Keratinocyte (primary cell): ENCODE data around the gene ACTMAP. TPM values are rescaled to one million over a fixed set of nuclear protein-coding genes. Genes with fewer than 3 reads are reported as not detected.

ENCODE experiments used
- DNase-seq: peaks from one replicate; pipeline ENCODE4 v3.0.0-alpha.2; 2011; ENCODE audit warnings: low read depth, missing footprints, low spot score
- FAIRE-seq: peaks from 2 replicates; lab custom pipeline; 2011; peaks lifted over from hg19 to GRCh38; lab: Jason Lieb, UNC
- H2AFZ ChIP-seq: 2 replicates; pipeline ENCODE4 v1.6.0; 2012; ENCODE audit warnings: low read length, control low read depth, inconsistent platforms; ENCODE audit not compliant: control insufficient read depth
- H3K27ac ChIP-seq: 2 replicates; pipeline ENCODE4 v1.5.1; 2011; ENCODE audit warnings: low read length; ENCODE audit not compliant: control insufficient read depth, insufficient read depth
- H3K27me3 ChIP-seq: 3 replicates; pipeline ENCODE4 v1.6.0; 2011; ENCODE audit warnings: low read length; ENCODE audit not compliant: control insufficient read depth, insufficient read depth; ENCODE audit errors: extremely low read depth
- H3K36me3 ChIP-seq, 2 experiments: 2 replicates in 1 of 2; 3 replicates in 1 of 2; pipeline ENCODE4 v1.5.1; 2011; ENCODE audit warnings: low read length in 2 of 2, mild to moderate bottlenecking in 1 of 2; ENCODE audit not compliant: control insufficient read depth in 2 of 2, insufficient read depth in 2 of 2; ENCODE audit errors: extremely low read depth in 1 of 2
- H3K4me1 ChIP-seq: 3 replicates; pipeline ENCODE4 v1.5.1; 2011; ENCODE audit warnings: low read length; ENCODE audit not compliant: control insufficient read depth, insufficient read depth; ENCODE audit errors: extremely low read depth
- H3K4me2 ChIP-seq: 3 replicates; pipeline ENCODE4 v1.6.0; 2011; ENCODE audit warnings: low read depth, low read length; ENCODE audit not compliant: control insufficient read depth, insufficient read depth; ENCODE audit errors: extremely low read depth
- H3K4me3 ChIP-seq, 3 experiments: fragments of 200-600 bp in 1 of 3; sonication (generic) in 1 of 3; 2 replicates in 2 of 3; 3 replicates in 1 of 3; pipeline ENCODE4 v1.5.1; 2011 to 2016; ENCODE audit warnings: low read length in 3 of 3, mild to moderate bottlenecking in 3 of 3, control low read depth in 2 of 3, inconsistent platforms in 1 of 3, low read depth in 1 of 3, mixed read lengths in 1 of 3, mixed run types in 1 of 3, moderate library complexity in 1 of 3; ENCODE audit not compliant: control insufficient read depth in 2 of 3, insufficient read depth in 2 of 3; ENCODE audit errors: extremely low read depth in 1 of 3
- H3K79me2 ChIP-seq: 2 replicates; pipeline ENCODE4 v1.6.0; 2012; ENCODE audit warnings: low read length; ENCODE audit not compliant: control insufficient read depth, insufficient read depth
- H3K9ac ChIP-seq: 3 replicates; pipeline ENCODE4 v1.6.0; 2011; ENCODE audit warnings: low read length; ENCODE audit not compliant: control insufficient read depth, insufficient read depth; ENCODE audit errors: extremely low read depth
- H3K9me1 ChIP-seq: 3 replicates; pipeline ENCODE4 v1.6.0; 2011; ENCODE audit warnings: low read length; ENCODE audit not compliant: control insufficient read depth, insufficient read depth; ENCODE audit errors: extremely low read depth
- H3K9me3 ChIP-seq: 2 replicates; pipeline ENCODE4 v1.5.1; 2012; ENCODE audit warnings: low read depth, low read length; ENCODE audit not compliant: control insufficient read depth
- H4K20me1 ChIP-seq: 3 replicates; pipeline ENCODE4 v1.6.0; 2011; ENCODE audit warnings: low read length; ENCODE audit not compliant: control insufficient read depth, insufficient read depth; ENCODE audit errors: extremely low read depth
- CTCF ChIP-seq, 3 experiments: IDR thresholded peaks in 1 of 3; conservative IDR thresholded peaks in 1 of 3; optimal IDR thresholded peaks in 1 of 3; 2 replicates in 2 of 3; 3 replicates in 1 of 3; pipeline versions ENCODE3 to v1.5.1; 2011; ENCODE audit warnings: low read length in 3 of 3, mild to moderate bottlenecking in 3 of 3, moderate library complexity in 2 of 3, control low read depth in 1 of 3, inconsistent platforms in 1 of 3; ENCODE audit not compliant: insufficient read depth in 2 of 3; ENCODE audit errors: extremely low read depth in 1 of 3
- EZH2 ChIP-seq: IDR thresholded peaks from one replicate; pipeline ENCODE4 v1.6.1; 2012; ENCODE audit warnings: inconsistent platforms, mild to moderate bottlenecking, low read length, moderate library complexity
- dilution Hi-C: fragments of 300-500 bp; cut with MboI; formaldehyde crosslinking; loops from one replicate; pipeline ENCODE4 v1.7.0; 2020; ENCODE audit warnings: low sequenced_read_pairs; ENCODE audit not compliant: extremely low pct_ligation_motif_present
- polyA plus RNA-seq, 5 experiments: library from polyadenylated mRNA; depleted of rRNA in 3 of 5; stranded (reverse) in 3 of 5; stranded (forward) in 1 of 5; unstranded in 1 of 5; fragments of >200 nt; gene quantifications; 1 replicate in 1 of 5; 2 replicates in 3 of 5; 3 replicates in 1 of 5; pipeline versions ENCODE4 v1.2.1 to v1.2.3, GENCODE V29; 2011 to 2012; ENCODE audit warnings: missing spikeins in 2 of 5, low read depth in 1 of 5, low replicate concordance in 1 of 5

ACTMAP gene
- polyA plus RNA-seq, 1 donor (not counting 4 experiments of a cell fraction or from before 2014, with no cell fraction given): 1.4 TPM

DNA sequence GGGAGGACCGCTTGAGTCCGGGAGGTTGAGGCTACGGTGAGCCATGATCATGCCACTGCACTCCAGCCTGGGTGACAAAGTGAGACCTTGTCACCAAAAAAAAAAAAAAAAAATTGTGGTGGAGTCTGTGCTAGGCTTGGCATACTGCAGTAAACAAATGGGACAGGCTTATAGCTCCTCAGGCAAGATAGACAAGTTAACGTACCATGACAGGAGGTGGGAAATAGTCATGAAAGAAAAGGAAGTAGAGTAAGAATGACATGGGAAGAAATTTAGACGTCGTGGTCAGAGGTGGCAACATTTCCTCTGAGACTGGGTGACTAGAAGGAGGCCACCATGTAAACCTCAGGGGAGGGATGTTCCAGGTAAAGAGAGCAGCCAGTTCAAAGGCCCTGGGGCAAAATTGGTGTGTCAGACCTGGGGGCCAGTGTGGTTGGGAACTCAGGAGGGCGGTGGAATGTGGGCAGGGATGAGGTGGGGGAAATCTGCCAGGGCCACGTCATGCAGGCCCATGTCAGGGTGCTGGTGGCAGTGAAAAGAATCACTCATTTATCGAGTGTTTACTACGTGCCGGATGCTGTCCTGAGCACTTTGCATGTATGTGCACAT, 6.3 kb upstream of the ACTMAP start:
- dilution Hi-C loops: no loop called here
- Histone ChIP-seq H3K9me3 (no peaks in the 10 kb centered on the region), H4K20me1 (peaks cover 22% of the 10 kb centered on the region), H3K9me1 (peaks cover 9% of the 10 kb centered on the region), H3K36me3 (peaks cover 30 to 67% of the 10 kb centered on the region in 2 experiments), H3K9ac (peak overlapping the region; percentile 6), H2AFZ (no peak overlapping the region), H3K4me2 (peak overlapping the region; percentile 71), H3K4me3 (peak overlapping the region in 1 of 3 experiments; percentile 43), H3K27me3 (no peaks in the 10 kb centered on the region), H3K27ac (peak overlapping the region; percentile 15), H3K79me2 (peaks cover 80% of the 10 kb centered on the region), H3K4me1 (peaks cover 33% of the 10 kb centered on the region)
- peak; percentile 76 for DNase-seq
- TF ChIP-seq CTCF (optimal IDR thresholded peaks at IDR 0.05 in 1 of 3, IDR thresholded peaks at IDR 0.05 in 1 of 3, conservative IDR thresholded peaks at IDR 0.05 in 1 of 3; ENCODE audit: extremely low read depth in 1 of 3, insufficient read depth in 2 of 3, low read length in 3 of 3): no peak
- TF ChIP-seq EZH2: no peak
- FAIRE-seq: peak; percentile 39

DNA sequence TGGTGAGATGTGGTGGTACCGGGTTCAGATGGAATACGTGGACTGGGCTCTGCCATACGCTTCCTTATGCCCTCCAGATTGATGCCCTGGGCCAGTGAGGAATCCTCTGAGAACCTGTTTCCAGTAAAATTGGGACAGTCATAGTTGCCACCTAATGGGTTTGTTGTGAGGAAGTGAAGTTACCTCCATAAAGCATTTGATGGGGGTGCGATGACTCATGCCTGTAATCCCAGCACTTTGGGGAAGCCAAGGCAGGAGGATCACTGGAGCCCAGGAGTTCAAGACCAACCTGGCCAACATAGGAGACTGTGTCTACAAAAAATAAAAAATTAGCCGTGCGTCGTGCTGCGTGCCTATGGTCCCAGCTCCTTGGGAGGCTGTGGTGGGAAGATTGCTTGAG, 5.5 kb upstream of the ACTMAP start:
- H3K9me3 ChIP-seq: no peaks in the 10 kb centered on the region
- DNase-seq (no peak), FAIRE-seq (no peak)
- no peak overlapping the region for H3K27ac ChIP-seq
- no peak overlapping the region for H3K4me2 ChIP-seq
- no peak overlapping the region for H3K4me3 ChIP-seq
- peaks cover 25 to 58% of the 10 kb centered on the region in 2 experiments for H3K36me3 ChIP-seq
- peaks cover 9% of the 10 kb centered on the region for H3K9me1 ChIP-seq
- H3K4me1 ChIP-seq: peaks cover 33% of the 10 kb centered on the region
- dilution Hi-C loops: no loop called here
- peaks cover 19% of the 10 kb centered on the region for H4K20me1 ChIP-seq
- no peaks in the 10 kb centered on the region for H3K27me3 ChIP-seq
- H3K9ac ChIP-seq: no peak overlapping the region
- TF ChIP-seq CTCF (optimal IDR thresholded peaks at IDR 0.05 in 1 of 3, IDR thresholded peaks at IDR 0.05 in 1 of 3, conservative IDR thresholded peaks at IDR 0.05 in 1 of 3; ENCODE audit: extremely low read depth in 1 of 3, insufficient read depth in 2 of 3, low read length in 3 of 3) (no peak), EZH2 (no peak)
- peaks cover 81% of the 10 kb centered on the region for H3K79me2 ChIP-seq
- H2AFZ ChIP-seq: no peak overlapping the region
